ENCODE measurements around the gene TMEM9B.

The TMEM9B gene

DNA sequence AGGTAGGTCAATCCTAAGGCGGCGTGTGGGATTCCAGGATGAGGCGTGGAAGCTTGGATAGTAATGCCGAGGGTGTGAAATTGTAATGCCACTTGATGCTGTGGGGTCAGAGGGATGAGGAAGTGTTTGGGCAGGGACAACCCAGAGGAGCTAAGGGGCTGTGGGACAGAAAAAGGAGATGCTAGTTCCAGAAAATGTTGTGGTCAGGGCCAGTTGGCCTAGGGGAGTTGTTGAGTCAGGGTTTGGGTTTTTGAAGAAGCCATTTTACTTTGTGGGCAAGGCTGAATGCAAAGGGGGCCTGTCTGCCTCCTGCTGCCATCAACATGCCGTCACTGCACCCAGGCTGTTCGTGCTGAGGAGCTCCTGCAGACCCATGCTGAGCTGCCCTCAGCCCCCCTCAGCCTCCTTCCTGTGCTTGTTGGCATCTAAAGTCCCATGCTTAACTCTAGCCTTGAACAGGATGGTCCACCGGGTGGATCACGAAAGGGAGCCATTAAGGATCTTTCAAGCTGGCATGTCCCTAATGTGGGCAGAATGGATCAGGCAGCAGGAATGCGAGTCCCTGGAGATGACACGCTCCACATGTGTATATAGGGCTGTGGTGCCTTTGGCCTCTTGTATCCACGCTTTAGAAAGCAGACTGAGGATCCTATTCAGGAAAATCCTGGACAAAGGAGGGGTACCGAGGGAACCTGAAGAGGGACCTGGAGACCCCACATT, 33.6 kb downstream of the TMEM9B start:
- DNase-seq (ENCODE audit: low spot score): no peak

DNA sequence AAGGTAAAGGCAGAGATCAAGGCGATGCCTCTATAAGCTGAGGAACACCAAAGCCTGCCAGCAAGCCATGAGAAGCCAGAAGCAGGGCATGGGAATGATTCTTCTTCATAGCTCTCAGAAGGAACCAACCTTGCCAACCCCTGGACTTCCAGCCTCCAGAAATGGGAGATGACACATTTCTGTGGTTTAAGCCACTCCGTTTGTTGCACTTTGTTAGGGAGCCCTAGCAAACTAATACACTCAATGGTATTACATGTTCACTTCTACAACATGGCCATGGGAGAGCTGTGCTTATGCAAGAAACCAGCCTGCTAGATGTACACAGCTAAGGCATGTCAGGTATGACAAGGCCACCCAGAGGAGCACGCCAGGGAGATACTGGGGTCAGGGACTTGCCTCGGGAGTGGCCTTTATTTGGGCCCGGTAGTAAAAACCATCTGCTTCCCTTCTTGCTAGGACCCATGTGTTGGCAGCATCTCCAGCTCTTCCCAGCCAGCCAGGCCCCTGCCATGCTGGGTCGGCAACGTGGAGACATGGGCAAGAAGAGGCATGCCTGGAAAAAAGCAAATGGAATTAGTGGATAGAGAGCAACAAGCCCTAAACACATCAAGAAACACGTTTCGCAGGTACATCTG, 35.1 kb downstream of the TMEM9B start:
- no peak for DNase-seq (ENCODE audit: low spot score)

DNA sequence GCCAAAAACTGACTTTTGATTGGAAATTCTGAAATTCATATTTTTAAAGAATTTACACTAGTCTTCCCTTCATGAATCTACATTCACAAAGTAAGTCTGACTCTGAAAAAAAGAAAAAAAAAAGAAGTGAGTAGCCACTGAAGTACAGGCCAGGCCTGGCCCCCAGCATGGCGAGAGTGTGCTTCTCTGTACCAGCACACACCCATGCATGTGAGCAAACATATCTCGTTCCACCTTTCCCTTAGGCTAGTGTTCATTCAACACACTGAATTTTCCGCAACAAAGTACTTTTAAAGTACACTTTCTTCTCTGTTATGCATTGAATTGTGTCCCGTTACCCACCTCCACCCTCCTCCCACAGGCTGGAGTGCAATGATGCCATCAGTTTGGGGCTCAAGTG, 36.0 kb downstream of the TMEM9B start:
- DNase-seq (ENCODE audit: low spot score): no peak

DNA sequence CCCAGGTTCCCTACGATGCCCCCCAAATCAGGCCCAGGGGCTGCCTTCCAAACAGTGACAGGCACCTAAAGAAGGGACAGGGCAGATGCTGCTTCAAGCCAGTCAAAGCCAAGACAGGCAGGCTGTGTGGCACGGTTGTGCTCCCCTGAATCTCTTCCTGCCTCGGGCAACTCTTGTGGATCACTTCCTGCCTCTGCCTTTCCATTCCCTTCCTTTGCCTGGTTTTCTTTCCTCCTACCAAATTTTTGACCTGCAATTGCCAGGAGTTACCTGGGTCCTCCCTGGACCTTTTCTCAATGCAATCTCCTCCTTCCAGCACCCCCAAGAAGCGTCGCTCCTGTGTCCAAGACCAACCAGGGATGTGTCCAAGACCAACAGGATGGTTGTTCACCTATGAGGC, 37.0 kb downstream of the TMEM9B start:
- DNase-seq (ENCODE audit: low spot score): no peak

DNA sequence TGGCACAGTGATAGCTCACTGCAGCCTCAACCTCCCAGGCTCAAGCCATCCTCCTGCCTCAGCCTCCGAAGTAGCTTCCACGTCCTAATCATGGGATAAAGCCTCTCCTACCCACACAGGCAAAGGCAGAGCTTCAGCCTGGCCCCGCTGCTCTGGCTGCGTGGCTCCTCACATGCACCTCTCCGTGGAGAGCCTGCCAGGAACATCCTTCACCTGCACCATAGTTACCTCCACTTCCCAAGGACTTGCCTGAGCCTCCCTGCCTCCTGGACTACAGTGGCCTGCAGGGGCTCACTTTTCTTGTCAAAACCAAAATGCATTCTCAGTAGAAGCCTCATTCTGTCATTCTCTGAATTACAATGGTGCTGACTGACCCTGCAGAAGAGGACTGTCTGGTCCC, 38.0 kb downstream of the TMEM9B start:
- DNase-seq (ENCODE audit: low spot score): no peak

DNA sequence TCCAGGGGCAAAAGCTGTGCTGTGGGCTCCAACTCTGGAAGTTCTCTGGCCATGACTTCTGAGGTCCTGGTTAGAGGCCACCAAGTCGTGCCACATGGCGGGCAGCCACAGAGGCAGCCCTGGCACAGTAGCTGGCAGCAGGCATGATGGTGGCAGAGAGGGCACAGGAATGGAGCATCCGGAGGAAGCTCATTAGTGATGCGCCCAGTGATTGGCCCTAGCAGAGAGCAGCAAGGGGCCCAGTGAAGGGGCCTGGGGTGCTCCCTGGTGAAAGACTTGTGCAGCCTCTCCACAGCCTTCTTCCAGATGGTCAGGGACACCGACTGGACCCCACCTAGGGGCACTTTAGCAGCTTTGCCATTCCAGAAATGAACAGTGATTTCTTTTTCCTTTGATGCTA, 38.5 kb downstream of the TMEM9B start:
- no peak for DNase-seq (ENCODE audit: low spot score)

DNA sequence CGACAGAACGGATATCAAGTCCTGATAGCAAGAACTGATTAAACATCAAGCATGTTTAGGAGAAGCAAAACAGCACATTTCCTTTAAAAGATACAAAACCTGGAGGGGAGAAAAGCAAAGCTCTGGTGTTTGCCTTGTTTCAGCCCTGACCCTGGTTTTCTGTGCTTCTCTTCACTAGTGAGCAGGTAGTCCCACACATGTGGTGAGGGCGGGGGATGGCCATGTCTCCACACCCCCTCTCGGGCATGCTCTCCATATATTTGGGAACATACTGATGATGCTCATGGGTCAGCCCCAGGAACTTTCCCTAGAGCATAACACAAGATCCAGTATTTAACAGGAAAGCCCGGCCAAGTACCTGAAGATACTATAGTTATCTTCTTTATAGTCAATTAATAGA, 41.6 kb downstream of the TMEM9B start:
- DNase-seq (ENCODE audit: low spot score): no peak

DNA sequence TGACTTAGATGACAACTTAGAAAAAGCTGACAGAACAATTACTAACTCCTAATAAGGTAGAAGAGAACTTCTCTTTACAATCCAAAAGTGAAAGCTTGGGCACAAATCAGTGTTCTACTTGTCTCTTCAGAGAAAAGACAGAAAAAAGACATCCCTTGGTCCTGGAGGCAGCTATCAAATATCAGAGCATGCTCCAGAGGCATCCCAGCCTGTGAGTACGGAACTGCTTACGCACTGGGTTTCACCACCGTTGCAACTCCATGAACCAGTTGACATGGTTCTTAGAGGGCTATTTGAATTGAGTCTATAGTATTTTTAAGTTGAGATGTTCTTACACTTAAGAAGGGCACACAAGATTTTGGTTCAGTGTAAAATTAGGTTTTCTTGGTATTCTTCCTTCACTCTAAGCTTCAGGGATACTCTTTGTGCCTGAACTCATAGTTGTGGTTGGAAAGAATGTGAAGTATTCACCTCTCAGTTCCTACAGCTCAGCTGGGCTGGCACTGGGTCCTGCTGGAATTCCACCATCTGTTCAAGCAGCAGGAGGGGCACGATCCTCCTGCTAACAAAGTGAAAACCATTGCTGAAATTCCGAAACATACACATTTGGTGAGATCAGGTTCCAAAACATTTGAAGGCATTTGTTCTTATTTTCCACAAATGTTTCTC, 47.0 kb downstream of the TMEM9B start:
- DNase-seq (ENCODE audit: low spot score): no peak

DNA sequence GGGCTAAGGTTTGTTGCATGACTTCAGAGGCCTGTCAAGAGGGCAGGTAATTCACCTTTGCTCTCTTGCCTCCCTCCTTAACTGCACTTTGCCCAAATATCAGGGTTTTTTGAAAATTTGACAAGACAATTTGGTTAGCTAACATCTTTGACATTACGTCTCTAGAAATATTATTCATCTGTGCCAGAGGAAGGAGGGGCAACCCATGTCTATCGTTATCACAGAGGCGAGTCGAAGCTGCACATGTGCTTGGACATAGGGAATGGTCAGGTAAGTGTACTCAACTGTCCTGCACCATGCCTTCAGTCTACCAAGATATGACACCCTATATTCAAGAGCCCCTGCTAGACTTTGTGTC, 49.6 kb downstream of the TMEM9B start:
- DNase-seq (ENCODE audit: low spot score): no peak

DNA sequence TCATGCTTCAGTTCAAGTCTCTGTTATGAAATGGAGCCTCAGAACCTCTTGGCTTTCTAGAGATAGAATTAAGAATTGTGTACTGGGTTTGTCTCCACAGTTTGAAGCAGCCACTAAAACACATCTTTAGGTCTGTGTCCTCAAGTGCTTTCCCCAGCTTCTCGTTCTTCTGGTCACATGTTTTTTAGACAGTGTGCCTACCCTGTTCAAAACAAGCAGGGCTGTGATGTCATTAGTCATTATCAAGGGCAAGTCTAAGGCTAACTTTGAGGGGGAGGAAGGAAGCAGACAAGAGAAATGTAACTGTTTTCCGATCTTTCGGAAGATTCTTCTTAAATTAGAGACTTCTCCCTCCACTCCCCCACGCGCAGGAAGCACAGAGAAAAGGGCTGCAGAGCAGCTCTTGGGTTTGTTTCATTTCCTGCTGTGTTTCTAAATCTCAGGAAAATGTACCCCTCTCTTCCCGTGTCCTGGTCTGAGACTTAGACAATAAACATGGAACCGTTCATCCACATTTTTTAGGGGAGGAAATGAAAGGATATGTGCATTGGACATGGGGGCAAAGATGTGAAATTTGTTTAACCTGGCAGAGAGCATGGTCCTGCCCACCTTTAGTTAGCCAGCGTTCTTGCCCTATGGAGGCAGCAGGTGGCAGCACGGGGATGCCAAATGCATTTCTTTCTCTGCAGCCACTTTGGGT, 50.1 kb downstream of the TMEM9B start:
- DNase-seq (ENCODE audit: low spot score): peak; percentile 76

DNA sequence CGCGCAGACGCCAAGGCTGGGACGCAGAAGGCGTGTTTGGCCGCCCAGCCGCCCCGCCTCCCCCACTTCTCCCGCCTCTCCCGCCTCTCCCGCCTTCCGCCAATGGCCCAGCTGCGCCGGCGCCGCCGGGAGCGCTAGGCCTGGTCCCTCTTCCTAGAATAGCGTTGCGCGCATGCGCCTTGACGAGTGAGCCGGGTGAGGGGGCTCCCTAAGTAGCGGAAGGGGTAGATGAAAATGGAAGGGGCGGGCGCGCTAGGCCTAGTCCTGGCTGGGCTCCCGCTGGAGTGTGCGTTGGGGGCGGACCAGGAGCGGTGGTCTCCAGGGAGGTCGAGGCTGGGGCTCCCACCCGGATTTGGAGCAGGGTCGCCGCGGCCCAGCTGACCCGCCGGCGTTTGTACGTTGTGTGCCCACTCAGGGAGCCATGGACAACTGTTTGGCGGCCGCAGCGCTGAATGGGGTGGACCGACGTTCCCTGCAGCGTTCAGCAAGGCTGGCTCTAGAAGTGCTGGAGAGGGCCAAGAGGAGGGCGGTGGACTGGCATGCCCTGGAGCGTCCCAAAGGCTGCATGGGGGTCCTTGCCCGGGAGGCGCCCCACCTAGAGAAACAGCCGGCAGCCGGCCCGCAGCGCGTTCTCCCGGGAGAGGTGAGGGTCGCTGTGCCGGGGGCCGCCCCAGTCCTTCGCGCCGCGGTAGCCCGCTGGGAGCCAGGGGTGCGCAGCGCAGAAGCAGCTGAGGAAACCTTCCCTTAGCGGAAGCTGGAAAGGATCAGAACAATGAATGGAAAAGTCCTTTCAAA, 53.0 kb downstream of the TMEM9B start, which contains the start of gene AKIP1:
Gene AKIP1 (plus strand): TSS at position 161 of the 795 bp plus-strand sequence. CDS start 261 bp downstream, at position 422.
- DNase-seq (ENCODE audit: low spot score): peak; percentile 78

DNA sequence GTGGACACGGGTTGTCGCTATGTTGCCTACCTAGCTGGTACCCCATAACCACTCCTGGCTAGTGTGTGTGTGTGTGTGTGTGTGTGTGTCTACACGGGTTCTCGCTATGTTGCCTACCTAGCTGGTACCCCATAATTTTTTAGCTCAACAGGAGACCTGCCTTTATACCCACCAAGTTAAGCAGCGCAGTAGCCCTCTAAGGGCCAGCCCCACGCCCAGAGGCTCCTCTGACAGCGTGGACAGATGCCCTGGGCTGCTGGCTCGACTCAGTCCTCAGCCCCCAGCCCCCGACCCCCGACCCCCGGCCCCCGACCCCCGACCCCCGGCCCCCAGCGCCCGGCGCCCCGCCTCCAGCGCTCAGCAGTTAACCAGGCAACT, 53.6 kb downstream of the TMEM9B start:
- DNase-seq (ENCODE audit: low spot score): no peak

DNA sequence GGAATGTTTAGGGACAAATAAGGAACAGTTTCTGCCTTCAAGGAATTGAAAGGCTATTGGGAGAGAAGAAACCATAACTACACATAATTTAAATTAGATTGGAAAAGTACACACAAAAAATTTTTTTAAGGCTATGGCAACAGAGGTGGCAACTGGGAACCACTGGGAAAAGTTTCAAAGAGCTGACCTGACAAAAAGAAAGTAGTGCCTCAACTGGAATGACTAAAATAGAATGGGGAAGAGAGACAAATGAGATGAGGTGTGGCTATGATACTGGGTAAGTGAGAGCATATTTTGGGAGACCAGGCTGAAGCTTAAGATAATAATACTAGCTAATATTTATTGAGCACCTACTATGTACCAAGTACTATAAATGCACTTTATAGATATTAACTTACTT, 56.1 kb downstream of the TMEM9B start:
- DNase-seq (ENCODE audit: low spot score): no peak

DNA sequence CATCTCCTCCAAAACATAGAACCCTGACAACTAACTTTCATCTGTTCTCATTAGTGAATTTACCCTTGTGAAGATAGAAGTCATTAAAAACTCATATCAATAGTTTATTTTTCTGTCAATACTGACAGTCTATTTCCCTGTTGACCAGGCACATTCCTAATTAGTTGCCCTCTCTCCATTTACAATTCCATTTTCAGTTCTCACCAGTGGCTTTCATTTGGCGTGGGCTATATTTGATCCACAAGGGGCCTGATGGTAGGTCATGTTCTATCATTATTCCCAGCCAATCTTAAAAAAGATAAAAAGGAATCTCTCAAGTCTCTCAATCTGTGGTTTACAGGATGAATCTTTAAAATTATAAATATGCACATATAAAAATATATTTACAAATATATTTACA, 57.1 kb downstream of the TMEM9B start:
- no peak for DNase-seq (ENCODE audit: low spot score)

DNA sequence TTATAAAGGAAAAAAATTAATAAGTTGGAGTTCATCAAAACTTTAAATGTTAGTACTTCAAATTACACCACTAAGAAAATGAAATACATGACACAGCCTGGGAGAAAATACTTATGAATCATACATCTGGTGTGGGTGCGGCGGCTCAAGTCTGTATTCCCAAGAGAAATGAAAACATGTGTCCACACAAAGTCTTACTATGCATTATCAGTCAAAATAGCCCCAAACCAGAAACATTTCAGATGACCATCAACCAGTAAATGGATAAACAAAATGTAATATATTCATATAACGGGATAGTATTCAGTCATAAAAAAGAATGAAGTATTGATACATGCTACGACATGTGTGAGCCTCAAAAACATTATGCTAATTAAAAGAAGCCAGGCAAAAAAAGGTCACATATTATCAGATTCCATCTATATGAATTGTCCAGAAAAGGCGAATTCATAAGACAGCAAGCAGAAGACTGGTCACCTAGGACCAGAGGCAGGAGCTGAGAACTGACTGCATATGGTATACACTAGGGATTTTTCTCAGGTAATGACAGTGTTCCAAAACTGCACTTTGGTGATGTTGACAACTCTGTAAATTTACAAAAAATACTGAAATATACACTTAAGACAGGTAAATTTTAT, 58.6 kb downstream of the TMEM9B start:
- DNase-seq (ENCODE audit: low spot score): no peak

DNA sequence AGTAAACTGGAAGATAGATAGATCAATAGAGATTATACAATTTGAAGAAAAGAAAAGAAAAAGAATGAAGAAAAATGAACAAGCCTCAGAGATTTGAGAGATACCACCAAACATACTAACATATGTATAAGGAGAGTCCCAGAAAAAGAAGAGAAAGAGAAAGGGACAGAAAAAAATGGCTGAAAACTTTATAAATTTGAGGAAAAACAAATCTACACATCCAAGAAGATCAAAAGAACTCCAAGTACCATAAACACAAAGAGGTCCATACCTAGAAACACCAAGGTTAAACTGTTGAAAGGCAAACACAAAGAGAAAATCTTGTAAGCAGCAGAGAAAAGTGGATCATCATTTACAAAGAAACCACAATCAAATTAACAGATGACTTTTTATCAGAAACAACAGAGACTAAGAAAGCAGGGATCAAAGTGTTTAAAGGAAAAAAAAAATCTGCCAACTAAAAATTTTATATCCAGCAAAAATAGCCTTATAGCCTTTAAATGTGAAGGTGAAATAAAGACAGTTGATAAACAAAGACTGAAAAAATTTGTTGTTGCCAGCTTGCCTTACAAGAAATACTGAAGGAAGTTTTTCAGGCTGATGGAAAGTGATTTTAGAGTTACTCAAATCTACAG, 65.0 kb downstream of the TMEM9B start:
- no peak for DNase-seq (ENCODE audit: low spot score)

All from hematopoietic multipotent progenitor cell treated with erythropoietin and hydrocortisone succinate and interleukin-3 and kit ligand, for 15 days (in vitro differentiated cells).